GM12878 (cell line): ENCODE measurements around the gene SLC15A5. TPM values are rescaled to one million over a fixed set of nuclear protein-coding genes. Genes with fewer than 3 reads are reported as not detected.

ENCODE experiments used
- ATAC-seq: fragments of 200-7000 bp; cut with Tn5 transposase; 3 replicates; pipeline ENCODE4 v1.9.1; 2020; ENCODE audit warnings: mild to moderate bottlenecking, moderate library complexity
- BruUV-seq: library from RNA; stranded (reverse); fragments of 400-500 nt; replicated peaks from 2 replicates; lab custom pipeline; 2021; lab: Mats Ljungman, UMichigan
- CTCF ChIA-PET: fragments of 300-600 bp; sonication (Branson Sonifier 250); formaldehyde crosslinking; extraction: SDS; loops from one replicate; lab custom pipeline; 2021; ENCODE audit warnings: inconsistent platforms; lab: Yijun Ruan, JAX
- POLR2A ChIA-PET: fragments of 350-600 bp; formaldehyde crosslinking; extraction: SDS; loops from one replicate; lab custom pipeline; 2021; ENCODE audit warnings: inconsistent platforms; lab: Charles Lee
- RAD21 ChIA-PET: fragments of 300-600 bp; sonication (Branson Sonifier 250); formaldehyde crosslinking; loops from one replicate; lab custom pipeline; 2023; ENCODE audit warnings: antibody characterized with exemption; ENCODE audit not compliant: unreplicated experiment; lab: Charles Lee
- SMC1A ChIA-PET: fragments of 300-600 bp; sonication (Branson Sonifier 250); formaldehyde crosslinking; loops from one replicate; lab custom pipeline; 2023; ENCODE audit not compliant: unreplicated experiment, uncharacterized antibody; lab: Charles Lee
- DNase-seq: peaks from one replicate; pipeline ENCODE4 v3.0.0-alpha.2; 2011; ENCODE audit warnings: low read depth, low spot score
- FAIRE-seq: peaks from 3 replicates; lab custom pipeline; 2011; peaks lifted over from hg19 to GRCh38; lab: Jason Lieb, UNC
- H2AFZ ChIP-seq: 2 replicates; pipeline ENCODE4 v1.6.0; 2011; ENCODE audit warnings: low read depth, low read length, control low read depth; ENCODE audit not compliant: control insufficient read depth
- H3K27ac ChIP-seq: 2 replicates; pipeline ENCODE4 v1.5.1; 2011; ENCODE audit warnings: control low read depth; ENCODE audit not compliant: control insufficient read depth, insufficient read depth
- H3K27me3 ChIP-seq, 2 experiments: replicated peaks in 1 of 2; 2 replicates each; pipeline versions ENCODE4 v1.6.0 to v1.6.1; 2011; ENCODE audit warnings: low read length in 1 of 2; ENCODE audit not compliant: control insufficient read depth in 2 of 2, insufficient read depth in 2 of 2
- H3K36me3 ChIP-seq, 2 experiments: 2 replicates each; pipeline ENCODE4 v1.5.1; 2011; ENCODE audit warnings: low read length in 1 of 2; ENCODE audit not compliant: control insufficient read depth in 2 of 2, insufficient read depth in 2 of 2
- H3K4me1 ChIP-seq: 2 replicates; pipeline ENCODE4 v1.6.1; 2011; ENCODE audit warnings: mild to moderate bottlenecking, low read length, moderate library complexity, mixed read lengths; ENCODE audit not compliant: control insufficient read depth, insufficient read depth
- H3K4me2 ChIP-seq: 2 replicates; pipeline ENCODE4 v1.6.0; 2011; ENCODE audit warnings: control low read depth; ENCODE audit not compliant: control insufficient read depth, insufficient read depth
- H3K4me3 ChIP-seq: fragments of 200-600 bp; sonication (generic); 2 replicates; pipeline ENCODE4 v1.5.1; 2016
- H3K79me2 ChIP-seq: 2 replicates; pipeline ENCODE4 v1.6.0; 2011; ENCODE audit warnings: low read length; ENCODE audit not compliant: control insufficient read depth, insufficient read depth
- H3K9ac ChIP-seq: 2 replicates; pipeline ENCODE4 v1.8.0; 2011; ENCODE audit warnings: low read length, control low read depth, mixed read lengths; ENCODE audit not compliant: control insufficient read depth, insufficient read depth
- H3K9me3 ChIP-seq: replicated peaks from 3 replicates; pipeline ENCODE4 v1.5.1; 2011; ENCODE audit warnings: mild to moderate bottlenecking, low read length; ENCODE audit not compliant: control insufficient read depth, insufficient read depth
- H4K20me1 ChIP-seq: 2 replicates; pipeline ENCODE4 v1.6.0; 2011; ENCODE audit not compliant: control insufficient read depth, insufficient read depth
- FOS ChIP-seq: IDR thresholded peaks from 3 replicates; pipeline ENCODE4 v1.6.1; 2011; ENCODE audit warnings: borderline replicate concordance; ENCODE audit not compliant: insufficient read length; ENCODE audit errors: extremely low read depth
- NFIC ChIP-seq: IDR thresholded peaks from 2 replicates; pipeline ENCODE4 v1.6.1; 2012; ENCODE audit warnings: low read depth, mild to moderate bottlenecking, inconsistent platforms, low read length, moderate library complexity
- NKRF ChIP-seq: fragments of 450-650 bp; conservative IDR thresholded peaks from 2 replicates; pipeline ENCODE4 v1.6.1; 2017; ENCODE audit warnings: mild to moderate bottlenecking, moderate library complexity
- PBX3 ChIP-seq: IDR thresholded peaks from 2 replicates; pipeline ENCODE4 v1.6.1; 2011; ENCODE audit warnings: mild to moderate bottlenecking, low read depth, low read length, moderate library complexity; ENCODE audit not compliant: insufficient replicate concordance
- ZSCAN29 ChIP-seq: fragments of 450-650 bp; IDR thresholded peaks from 2 replicates; pipeline ENCODE4 v1.6.1; 2017; ENCODE audit warnings: mild to moderate bottlenecking, moderate library complexity
- WGBS: methylation state at CpG from one replicate; pipeline ENCODE4 v1.1.6; 2016; ENCODE audit warnings: low lambda C conversion rate; ENCODE audit not compliant: insufficient replicate concordance, insufficient coverage; ENCODE audit errors: missing lambda C conversion rate; 5-methylcytosine and 5-hydroxymethylcytosine counted together
- in situ Hi-C: fragments of 300-500 bp; cut with MboI; formaldehyde crosslinking; loops from 9 replicates; pipeline ENCODE4 v1.14.3; 2018; ENCODE audit warnings: mixed read lengths
- intact Hi-C: fragments of 100-400 bp; cut with micrococcal nuclease; formaldehyde crosslinking; loops from one replicate; pipeline ENCODE4 v1.14.2; 2022; ENCODE audit not compliant: unreplicated experiment
- polyA plus RNA-seq, 11 experiments: library from polyadenylated mRNA; depleted of rRNA in 4 of 11; unstranded in 6 of 11; stranded (reverse) in 5 of 11; fragments of >200 nt; fragmentation: Nextera tagmentation in 4 of 11; fragmentation: Illumina TruSeq in 1 of 11; extraction: Ambion mirVana in 4 of 11; extraction: Trizol in 1 of 11; gene quantifications; 1 replicate in 1 of 11; 2 replicates in 10 of 11; pipeline versions ENCODE4 v1.2.1 to v1.2.3, GENCODE V29; 2011 to 2016; ENCODE audit warnings: inconsistent platforms in 2 of 11, missing spikeins in 2 of 11, low read depth in 1 of 11
- total RNA-seq, 4 experiments: library from RNA; depleted of rRNA in 3 of 4; stranded (reverse); fragments of >200 nt in 3 of 4; fragmentation: Illumina TruSeq in 1 of 4; extraction: Trizol in 1 of 4; gene quantifications; 2 replicates each; pipeline versions ENCODE4 v1.2.1 to v1.2.3, GENCODE V29; 2013 to 2021

Gene SLC15A5
- total and polyA plus RNA-seq, 10 of the 15 experiments (the other 5 are each of a cell fraction or from before 2014, with no cell fraction given), result not detected

GRCh38 chr12:16285586-16285985 lies 8.1 kb upstream of the SLC15A5 start:
- no peak overlapping the region for H3K9ac ChIP-seq
- in situ Hi-C loops (no loop called here), intact Hi-C loops (no loop called here)
- ChIA-PET SMC1A (no interaction called here), POLR2A (no interaction called here), RAD21 (no interaction called here), CTCF (interaction anchor here (0.8 kb wide), 1 partner anchor 10 kb away, joined by 3 read pairs; no protein-coding TSS in a partner anchor)
- H3K79me2 ChIP-seq, result no peaks in the 10 kb centered on the region
- H3K27me3 ChIP-seq, result no peaks in the 10 kb centered on the region
- no peaks in the 10 kb centered on the region for H3K9me3 ChIP-seq
- no peaks in the 10 kb centered on the region for H3K36me3 ChIP-seq
- TF ChIP-seq ZSCAN29 (no peak), NFIC (no peak), NKRF (no peak), FOS (no peak), PBX3 (no peak)
- no peaks in the 10 kb centered on the region for H3K4me1 ChIP-seq
- FAIRE-seq, result no peak
- 18% methylated on average over 3 of the region's 3 CpGs for WGBS
- no peak overlapping the region for H2AFZ ChIP-seq
- BruUV-seq, result no TSS peak
- no peaks in the 10 kb centered on the region for H4K20me1 ChIP-seq
- no peak overlapping the region for H3K4me2 ChIP-seq
- no peak for DNase-seq
- H3K4me3 ChIP-seq, result no peak overlapping the region
- H3K27ac ChIP-seq, result no peak overlapping the region
- no peak for ATAC-seq
